NCI-H524 (cell line): ENCODE data around the gene GLI1.
"Not testable (repeated sequence)": the region's sequence is repeated elsewhere in the genome, so short reads cannot be mapped to it uniquely, and the experiment has no call there.

ENCODE experiments used
- DNase-seq, 2 experiments: peaks; one replicate each; lab custom pipeline; 2025; lab: John Stamatoyannopoulos, UW

Gene GLI1

DNA sequence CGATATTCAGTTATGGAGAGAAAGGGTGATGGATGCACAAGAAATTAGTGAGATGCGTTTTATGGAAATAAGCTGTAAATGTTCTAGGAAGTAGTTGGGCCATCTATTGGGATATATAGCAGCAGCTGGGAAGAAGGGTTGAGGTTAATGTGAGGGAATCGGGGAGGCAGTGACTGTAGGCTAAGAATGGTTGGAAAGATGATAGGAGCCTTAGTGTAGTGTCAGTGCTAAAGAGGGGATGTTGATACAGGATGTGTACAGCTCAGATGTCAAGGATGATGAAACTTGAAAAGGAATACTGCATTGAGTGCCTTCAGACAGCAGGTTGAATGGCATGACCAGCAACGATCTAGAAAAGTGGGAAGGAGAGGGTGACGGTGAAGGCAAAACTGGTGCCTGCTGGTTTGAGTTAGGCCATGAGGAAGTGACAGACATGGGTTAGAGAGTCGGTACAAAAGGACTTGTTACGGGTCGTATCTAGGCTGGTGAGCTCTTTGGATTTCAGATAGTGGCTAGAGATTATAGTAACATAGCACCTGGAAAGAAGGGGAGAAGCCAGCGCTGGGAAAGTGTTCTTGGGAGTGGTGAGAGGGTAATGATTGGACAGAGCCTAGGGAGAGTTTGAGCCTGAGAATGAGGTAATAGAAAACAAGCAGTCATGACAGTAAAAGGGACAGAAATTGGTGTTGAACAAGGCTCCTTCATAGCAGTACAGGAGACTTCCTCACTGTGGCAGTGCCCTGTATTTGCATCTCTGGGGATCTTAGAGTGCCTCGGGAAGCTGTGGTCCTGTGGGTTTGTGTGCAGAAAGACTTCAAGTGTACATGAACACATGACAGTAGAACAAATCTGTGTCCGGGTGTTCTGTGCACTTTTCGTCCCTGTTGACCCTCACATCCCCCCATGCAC lies 37.9 kb downstream of the GLI1 start:
- no peak for DNase-seq

- DNase-seq: no peak
Measured at GRCh38 chr12:57498132-57498502, 38.5 kb downstream of the GLI1 start.

GRCh38 chr12:57498571-57498970 lies 39.0 kb downstream of the GLI1 start:
- no peak for DNase-seq

DNA sequence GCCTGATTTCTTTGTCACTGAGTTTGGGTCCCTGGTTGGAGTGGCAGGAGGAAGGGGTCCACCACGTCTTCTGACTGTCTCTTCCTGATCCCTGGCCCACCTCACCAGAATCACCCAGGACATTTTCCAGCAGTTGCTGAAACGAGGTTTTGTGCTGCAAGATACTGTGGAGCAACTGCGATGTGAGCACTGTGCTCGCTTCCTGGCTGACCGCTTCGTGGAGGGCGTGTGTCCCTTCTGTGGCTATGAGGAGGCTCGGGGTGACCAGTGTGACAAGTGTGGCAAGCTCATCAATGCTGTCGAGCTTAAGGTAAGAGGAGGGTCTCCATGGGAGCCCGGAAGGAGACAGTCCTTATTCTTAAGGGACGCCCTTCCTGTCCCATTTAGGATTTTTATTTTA lies 40.6 kb downstream of the GLI1 start:
- no peak for DNase-seq

- not testable (repeated sequence) for DNase-seq
Measured at GRCh38 chr12:57502311-57502969, 42.9 kb downstream of the GLI1 start.

- DNase-seq: not testable (repeated sequence)
Measured at GRCh38 chr12:57506541-57506940, 47.0 kb downstream of the GLI1 start.

DNA sequence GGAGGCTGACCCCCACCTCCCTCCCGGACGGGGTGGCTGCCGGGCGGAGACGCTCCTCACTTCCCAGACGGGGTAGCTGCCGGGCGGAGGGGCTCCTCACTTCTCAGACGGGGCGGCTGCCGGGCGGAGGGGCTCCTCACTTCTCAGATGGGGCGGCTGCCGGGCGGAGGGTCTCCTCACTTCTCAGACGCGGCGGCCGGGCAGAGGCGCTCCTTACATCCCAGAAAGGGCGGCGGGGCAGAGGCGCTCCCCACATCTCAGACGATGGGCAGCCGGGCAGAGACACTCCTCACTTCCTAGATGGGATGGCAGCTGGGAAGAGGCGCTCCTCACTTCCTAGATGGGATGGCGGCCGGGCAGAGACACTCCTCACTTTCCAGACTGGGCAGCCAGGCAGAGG lies 48.2 kb downstream of the GLI1 start:
- DNase-seq: not testable (repeated sequence)

DNA sequence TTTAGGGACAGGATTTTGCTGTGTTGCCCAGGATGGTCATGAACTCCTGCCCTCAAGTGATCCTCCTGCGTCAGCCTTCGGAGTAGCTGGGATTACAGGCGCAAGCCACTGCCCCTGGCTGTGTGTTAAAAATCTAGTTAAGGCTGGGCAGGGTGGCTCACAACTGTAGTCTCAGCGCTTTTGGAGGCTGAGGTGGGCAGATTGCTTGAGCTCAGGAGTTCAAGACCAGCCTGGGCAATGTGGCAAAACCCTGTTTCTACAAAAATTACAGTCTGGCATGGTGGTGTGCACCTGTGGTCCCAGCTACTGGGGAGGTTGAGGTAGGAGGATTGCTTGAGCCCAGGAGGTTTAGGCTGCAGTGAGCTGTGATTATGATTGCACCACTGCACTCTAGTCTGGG lies 51.6 kb downstream of the GLI1 start:
- DNase-seq: no peak

DNA sequence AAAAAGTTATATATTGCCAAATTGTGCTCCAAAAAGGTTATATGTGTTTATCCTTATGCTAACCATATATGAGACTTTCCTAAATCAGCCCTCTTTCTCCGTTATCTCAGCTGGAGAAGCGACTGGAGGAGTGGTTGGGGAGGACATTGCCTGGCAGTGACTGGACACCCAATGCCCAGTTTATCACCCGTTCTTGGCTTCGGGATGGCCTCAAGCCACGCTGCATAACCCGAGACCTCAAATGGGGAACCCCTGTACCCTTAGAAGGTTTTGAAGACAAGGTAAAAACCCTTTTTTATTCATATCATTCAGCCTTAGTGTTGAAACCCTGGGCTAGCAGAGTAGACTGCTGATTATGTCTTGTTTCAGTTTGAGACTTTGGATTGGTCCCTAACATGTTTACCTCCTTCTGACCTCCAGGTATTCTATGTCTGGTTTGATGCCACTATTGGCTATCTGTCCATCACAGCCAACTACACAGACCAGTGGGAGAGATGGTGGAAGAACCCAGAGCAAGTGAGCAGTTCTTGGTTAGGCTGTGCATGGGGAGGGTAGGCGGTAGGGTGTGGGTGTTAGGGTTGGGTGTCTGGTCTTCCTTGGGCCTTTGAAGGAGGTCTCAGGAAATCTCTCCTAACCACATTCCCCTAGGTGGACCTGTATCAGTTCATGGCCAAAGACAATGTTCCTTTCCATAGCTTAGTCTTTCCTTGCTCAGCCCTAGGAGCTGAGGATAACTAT lies 52.2 kb downstream of the GLI1 start:
- no peak for DNase-seq

DNA sequence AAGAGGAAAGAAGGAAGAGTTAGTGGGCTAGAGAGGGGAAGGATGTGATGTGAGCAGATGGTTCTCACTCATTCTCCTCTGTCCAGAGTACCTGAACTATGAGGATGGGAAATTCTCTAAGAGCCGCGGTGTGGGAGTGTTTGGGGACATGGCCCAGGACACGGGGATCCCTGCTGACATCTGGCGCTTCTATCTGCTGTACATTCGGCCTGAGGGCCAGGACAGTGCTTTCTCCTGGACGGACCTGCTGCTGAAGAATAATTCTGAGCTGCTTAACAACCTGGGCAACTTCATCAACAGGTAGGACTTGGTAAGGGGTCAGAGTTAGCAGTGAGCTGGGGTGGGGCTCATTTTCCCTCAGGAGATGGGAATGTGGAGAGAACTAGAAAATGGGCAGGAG lies 53.1 kb downstream of the GLI1 start:
- no peak for DNase-seq

- DNase-seq: no peak
Measured at GRCh38 chr12:57513266-57513665, 53.7 kb downstream of the GLI1 start.

DNA sequence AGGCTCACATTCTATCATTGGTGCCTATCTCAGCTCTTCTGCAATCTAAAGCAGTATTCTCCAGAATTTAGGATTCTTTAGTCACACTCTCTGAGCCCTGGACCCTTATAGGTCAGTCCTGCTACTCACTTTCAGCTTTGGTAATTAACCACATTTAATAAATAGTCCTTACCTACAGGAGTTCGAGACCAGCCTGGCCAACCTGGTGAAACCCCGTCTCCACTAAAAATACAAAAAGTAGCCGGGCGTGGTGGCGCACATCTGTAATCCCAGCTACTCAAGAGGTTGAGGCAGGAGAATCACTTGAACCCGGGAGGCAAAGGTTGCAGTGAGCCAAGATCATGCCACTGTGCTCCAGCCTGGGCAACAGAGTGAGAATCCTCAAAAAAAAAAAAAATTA lies 54.1 kb downstream of the GLI1 start:
- not testable (repeated sequence) for DNase-seq

DNA sequence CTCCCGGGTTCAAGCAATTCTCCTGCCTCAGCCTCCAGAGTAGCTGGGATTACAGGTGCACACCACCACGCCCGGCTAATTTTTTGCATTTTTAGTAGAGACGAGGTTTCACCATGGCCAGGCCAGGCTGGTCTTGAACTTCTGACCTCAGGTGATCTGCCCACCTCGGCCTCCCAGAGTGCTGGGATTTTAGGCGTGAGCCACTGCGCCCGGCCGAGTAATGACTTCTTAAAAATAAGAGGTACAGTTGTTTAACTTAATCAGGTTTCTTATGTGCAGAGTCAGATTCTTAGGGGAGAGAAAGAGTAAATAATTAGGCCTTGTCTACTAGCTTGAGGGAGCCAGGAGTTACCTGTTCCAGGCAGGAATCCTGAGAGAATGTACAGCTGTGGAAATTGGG lies 54.7 kb downstream of the GLI1 start:
- not testable (repeated sequence) for DNase-seq

- DNase-seq: no peak
Measured at GRCh38 chr12:57514720-57515407, 55.3 kb downstream of the GLI1 start.

GRCh38 chr12:57515408-57515933 lies 55.9 kb downstream of the GLI1 start:
- DNase-seq: no peak

DNA sequence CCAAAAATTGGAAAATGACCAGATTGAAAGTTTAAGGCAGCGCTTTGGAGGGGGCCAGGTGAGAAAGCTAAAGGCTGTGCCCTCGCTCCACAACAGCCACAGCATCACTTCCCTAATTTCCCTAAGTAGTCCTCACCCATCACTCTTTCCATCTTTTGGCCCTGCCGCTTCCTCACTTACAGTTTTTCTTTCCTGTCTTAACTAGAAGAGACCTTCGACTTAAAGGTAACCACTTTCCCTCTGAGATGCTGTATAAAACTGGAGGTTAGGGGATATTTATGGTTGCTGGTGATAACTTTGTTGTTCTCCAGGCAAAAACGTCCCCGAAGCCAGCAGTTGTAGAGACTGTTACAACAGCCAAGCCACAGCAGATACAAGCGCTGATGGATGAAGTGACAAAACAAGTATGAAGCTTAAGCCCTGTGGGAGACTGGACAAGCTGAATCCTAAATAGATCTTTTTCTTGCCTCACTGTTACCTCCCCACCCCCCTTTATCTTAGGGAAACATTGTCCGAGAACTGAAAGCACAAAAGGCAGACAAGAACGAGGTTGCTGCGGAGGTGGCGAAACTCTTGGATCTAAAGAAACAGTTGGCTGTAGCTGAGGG lies 56.5 kb downstream of the GLI1 start:
- DNase-seq: no peak

DNA sequence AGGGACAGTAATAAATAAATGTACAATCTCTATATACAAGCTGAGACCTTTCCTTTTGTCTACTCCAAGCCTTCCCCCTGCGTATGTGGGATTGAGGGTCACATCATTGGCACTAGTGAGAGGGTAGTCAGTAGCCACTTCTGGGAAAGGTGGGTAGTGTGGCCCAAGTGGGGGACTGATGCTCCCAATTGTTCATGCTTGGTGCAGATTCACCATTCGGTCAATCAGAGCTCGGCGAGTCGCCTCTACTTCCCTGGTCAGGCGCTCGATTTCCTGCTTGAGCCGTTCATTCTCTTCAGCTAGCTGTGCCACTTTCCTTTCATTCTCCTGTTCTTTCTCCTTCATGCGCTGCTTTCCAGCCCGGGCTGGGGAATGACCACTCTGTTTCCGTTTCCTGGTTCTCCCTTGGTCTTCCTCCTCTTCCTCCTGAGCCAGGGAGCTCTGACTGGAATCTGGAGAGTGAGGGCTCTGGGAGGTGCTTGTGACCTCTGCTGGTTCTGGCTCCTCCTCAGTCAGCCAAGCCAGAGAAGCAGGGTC lies 57.1 kb downstream of the GLI1 start:
- no peak for DNase-seq

DNA sequence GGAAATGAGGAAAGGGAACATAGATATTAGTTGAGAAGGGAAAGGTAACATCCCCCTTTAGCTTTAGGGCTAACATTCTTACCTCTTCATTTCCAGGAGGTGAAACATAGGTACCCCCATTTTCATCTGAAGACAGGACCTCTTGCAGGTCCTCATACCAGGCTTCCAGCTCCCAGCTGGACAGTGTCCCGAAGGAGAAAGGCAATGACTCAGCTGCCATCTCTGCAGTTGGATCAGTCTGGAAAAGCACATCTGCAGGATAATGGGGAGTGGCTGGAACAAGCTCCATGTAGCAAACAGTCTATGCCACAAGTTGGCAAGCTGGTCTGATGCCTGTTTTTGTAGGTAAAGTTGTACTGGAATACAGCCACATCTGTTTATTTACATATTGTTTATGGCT lies 57.6 kb downstream of the GLI1 start:
- DNase-seq: no peak

GRCh38 chr12:57517718-57518117 lies 58.1 kb downstream of the GLI1 start:
- DNase-seq: not testable (repeated sequence)

DNA sequence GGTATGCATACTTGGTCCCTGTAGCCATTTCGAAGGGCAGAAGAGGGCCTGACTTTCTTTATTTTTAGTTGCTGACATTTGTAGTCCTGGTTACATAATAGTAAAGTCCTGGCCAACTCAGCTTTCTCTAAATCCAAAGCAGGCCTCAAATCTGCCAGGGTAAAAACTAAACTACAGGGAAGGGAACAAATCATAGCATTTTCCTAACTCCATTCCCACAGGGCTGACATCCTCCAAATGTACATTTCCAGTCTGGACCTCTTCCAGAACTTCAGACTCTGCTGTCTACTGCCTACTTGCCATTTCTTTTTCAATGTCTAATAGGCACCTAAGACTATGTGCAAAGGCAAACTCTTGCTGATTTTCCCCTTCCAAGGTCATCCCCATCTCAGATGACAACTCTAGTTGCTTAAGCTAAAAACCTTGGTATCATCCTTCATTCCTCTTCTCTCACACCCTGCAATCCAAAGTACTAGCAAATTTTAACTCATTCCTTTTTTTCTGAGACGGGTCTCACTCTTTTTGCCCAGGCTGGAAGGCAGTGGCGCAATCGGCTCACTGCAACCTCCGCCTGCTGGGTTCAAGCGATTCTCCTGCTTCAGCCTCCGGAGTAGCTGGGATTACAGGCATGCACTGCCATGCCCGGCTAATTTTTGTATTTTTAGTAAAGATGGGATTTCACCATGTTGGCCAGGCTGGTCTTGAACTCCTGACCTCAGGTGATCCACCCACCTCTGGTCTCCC lies 58.8 kb downstream of the GLI1 start:
- DNase-seq: no peak
